Bronchial epithelial cell (primary cell): ENCODE data around the gene HAUS7. TPM values are rescaled to one million over a fixed set of nuclear protein-coding genes. Genes with fewer than 3 reads are reported as not detected.

Source experiments
- DNase-seq: peaks from one replicate; pipeline ENCODE4 v3.0.0-alpha.2; 2010; ENCODE audit warnings: low read depth
- FAIRE-seq: peaks from 2 replicates; lab custom pipeline; 2011; peaks lifted over from hg19 to GRCh38; lab: Jason Lieb, UNC
- H3K27me3 ChIP-seq: 2 replicates; pipeline ENCODE4 v1.5.1; 2011; ENCODE audit warnings: low read length; ENCODE audit not compliant: control insufficient read depth, insufficient read depth
- H3K36me3 ChIP-seq: 2 replicates; pipeline ENCODE4 v1.5.1; 2011; ENCODE audit warnings: low read length; ENCODE audit not compliant: control insufficient read depth, insufficient read depth
- H3K4me3 ChIP-seq: 2 replicates; pipeline ENCODE4 v1.5.1; 2011; ENCODE audit warnings: mild to moderate bottlenecking, low read depth, low read length, control low read depth
- CTCF ChIP-seq: IDR thresholded peaks from 2 replicates; pipeline ENCODE4 v1.5.1; 2011; ENCODE audit warnings: mild to moderate bottlenecking, moderate library complexity, low read length, control low read depth, inconsistent platforms; ENCODE audit not compliant: insufficient read depth, severe bottlenecking
- total RNA-seq: library from RNA; depleted of rRNA; stranded (reverse); fragments of >200 nt; gene quantifications from 2 replicates; pipeline ENCODE4 v1.2.1, GENCODE V29; 2014

The HAUS7 gene
- total RNA-seq, 1 donor from 2014 or later, result 7.4 TPM

GRCh38 chrX:153493085-153493484 lies 22.7 kb upstream of the HAUS7 start:
- no peak for TF ChIP-seq CTCF
- Histone ChIP-seq H3K4me3 (no peak overlapping the region), H3K36me3 (no peaks in the 10 kb centered on the region), H3K27me3 (no peaks in the 10 kb centered on the region)
- FAIRE-seq, result no peak
- no peak for DNase-seq

- H3K27me3 ChIP-seq, result no peaks in the 10 kb centered on the region
- no peak for TF ChIP-seq CTCF
- H3K4me3 ChIP-seq, result no peak overlapping the region
- DNase-seq (no peak), FAIRE-seq (no peak)
- H3K36me3 ChIP-seq, result no peaks in the 10 kb centered on the region
These were observed 22.2 kb upstream of the HAUS7 start for GRCh38 chrX:153492543-153492942.

- Histone ChIP-seq H3K27me3 (no peaks in the 10 kb centered on the region), H3K36me3 (no peaks in the 10 kb centered on the region), H3K4me3 (no peak overlapping the region)
- no peak for FAIRE-seq
- no peak for DNase-seq
- TF ChIP-seq CTCF, result no peak
These were observed 21.5 kb upstream of the HAUS7 start for GRCh38 chrX:153491918-153492317.

- no peak for TF ChIP-seq CTCF
- no peaks in the 10 kb centered on the region for H3K36me3 ChIP-seq
- no peak overlapping the region for H3K4me3 ChIP-seq
- H3K27me3 ChIP-seq, result no peaks in the 10 kb centered on the region
- DNase-seq (no peak), FAIRE-seq (no peak)
These were observed 21.1 kb upstream of the HAUS7 start for GRCh38 chrX:153491351-153491914.

GRCh38 chrX:153490217-153490930 lies 20.0 kb upstream of the HAUS7 start:
- Histone ChIP-seq H3K27me3 (no peaks in the 10 kb centered on the region), H3K36me3 (no peaks in the 10 kb centered on the region), H3K4me3 (no peak overlapping the region)
- no peak for TF ChIP-seq CTCF
- DNase-seq, result peak; percentile 15
- no peak for FAIRE-seq
